ENCODE data around the gene EGF. TPM values are rescaled to one million over a fixed set of nuclear protein-coding genes. Genes with fewer than 3 reads are reported as not detected.
"Not testable (repeated sequence)": the region's sequence is repeated elsewhere in the genome, so short reads cannot be mapped to it uniquely, and the experiment has no call there.

The EGF gene
- total RNA-seq, 2 experiments from 2014 or later: not detected

DNA sequence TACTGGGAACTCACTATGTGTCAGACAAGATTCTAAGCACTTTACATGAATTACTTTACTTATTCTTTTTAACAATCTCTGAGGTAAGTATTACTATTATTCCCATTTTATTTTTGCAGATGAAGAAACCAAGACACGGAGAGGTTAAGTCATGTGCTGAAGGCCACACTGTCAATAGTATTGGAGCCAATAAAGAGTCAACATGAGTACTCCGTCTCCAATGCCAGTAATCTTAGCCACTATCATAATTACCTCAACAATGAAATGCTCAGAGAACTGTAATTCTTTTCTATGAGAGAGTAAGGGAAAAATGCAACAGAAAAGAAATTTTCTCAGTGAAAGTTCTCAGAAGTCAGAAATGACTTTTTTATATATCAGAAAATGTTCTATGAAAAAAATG lies 12.7 kb downstream of the EGF start:
- Mint-ChIP-seq H3K27me3 (ENCODE audit: low read depth) (peaks cover 3% of the 10 kb centered on the region), H3K27ac (no peak overlapping the region), H3K36me3 (ENCODE audit: low read depth) (no peaks in the 10 kb centered on the region), H3K9me3 (ENCODE audit: insufficient read depth) (no peaks in the 10 kb centered on the region), H3K4me3 (no peak overlapping the region), H3K4me1 (ENCODE audit: low read depth) (no peaks in the 10 kb centered on the region)
- DNase-seq: no peak
- CTCF ChIA-PET: no interaction called here
- ATAC-seq: no peak
- POLR2A ChIA-PET: no interaction called here

DNA sequence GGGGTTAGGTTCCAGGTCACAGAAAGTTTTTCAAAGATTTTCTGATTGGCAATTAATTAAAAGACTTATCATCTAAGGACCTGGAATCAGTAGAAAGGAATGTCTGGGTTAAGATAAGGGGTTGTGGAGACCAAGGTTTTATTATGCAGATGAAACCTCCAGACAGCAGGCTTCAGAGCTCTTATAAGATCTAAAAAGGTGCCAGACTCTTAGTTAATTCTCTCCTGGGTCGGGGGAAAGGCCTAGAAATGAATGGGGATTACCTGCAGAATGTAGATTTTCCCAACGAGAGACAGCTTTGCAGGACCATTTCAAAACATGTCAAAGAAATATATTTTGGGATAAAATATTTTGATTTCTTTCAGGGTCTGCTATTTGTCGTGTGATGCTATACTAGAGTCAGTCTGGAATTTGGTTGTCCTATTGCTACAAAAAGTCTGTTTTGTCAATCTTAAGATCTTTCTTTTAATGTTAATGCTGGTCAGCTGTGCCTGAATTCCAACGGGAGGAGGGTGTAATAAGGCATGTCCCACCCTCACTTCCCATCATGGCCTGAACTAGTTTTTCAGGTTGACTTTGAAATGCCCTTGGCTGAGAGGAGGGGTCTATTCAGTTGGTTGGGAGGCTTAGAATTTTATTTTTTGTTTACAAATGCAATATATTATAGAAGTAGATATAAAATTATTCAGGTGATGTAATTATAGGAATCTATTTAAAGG lies 15.8 kb downstream of the EGF start:
- Mint-ChIP-seq H3K27ac (no peak overlapping the region), H3K36me3 (ENCODE audit: low read depth) (no peaks in the 10 kb centered on the region), H3K4me3 (no peak overlapping the region), H3K4me1 (ENCODE audit: low read depth) (no peaks in the 10 kb centered on the region), H3K27me3 (ENCODE audit: low read depth) (no peaks in the 10 kb centered on the region), H3K9me3 (ENCODE audit: insufficient read depth) (no peaks in the 10 kb centered on the region)
- ATAC-seq (no peak), DNase-seq (no peak)
- ChIA-PET CTCF (no interaction called here), POLR2A (no interaction called here)

DNA sequence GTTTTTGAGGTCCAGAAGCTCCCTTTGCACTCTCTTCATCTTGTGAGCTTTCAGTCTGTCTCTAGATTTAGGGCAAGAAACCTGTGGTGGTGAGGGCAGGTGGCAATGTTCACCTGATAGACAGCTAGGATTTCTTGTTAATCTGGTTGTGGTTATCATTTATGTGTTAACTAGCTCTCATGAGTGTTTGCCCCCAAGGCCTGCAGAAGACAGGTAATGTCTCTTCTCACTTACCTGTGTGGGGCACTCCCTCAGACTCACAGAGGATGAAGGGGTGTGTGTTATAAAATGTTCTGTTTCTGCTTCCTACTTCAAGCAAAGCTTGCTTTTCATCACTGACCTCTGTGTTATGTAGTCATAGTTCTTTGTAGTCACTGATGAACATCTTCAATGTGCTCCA lies 17.8 kb downstream of the EGF start:
- H3K36me3 Mint-ChIP-seq (ENCODE audit: low read depth): no peaks in the 10 kb centered on the region
- H3K4me1 Mint-ChIP-seq (ENCODE audit: low read depth): no peaks in the 10 kb centered on the region
- no peak for ATAC-seq
- ChIA-PET CTCF (no interaction called here), POLR2A (no interaction called here)
- no peaks in the 10 kb centered on the region for H3K9me3 Mint-ChIP-seq (ENCODE audit: insufficient read depth)
- H3K27me3 Mint-ChIP-seq (ENCODE audit: low read depth): no peaks in the 10 kb centered on the region
- no peak overlapping the region for H3K4me3 Mint-ChIP-seq
- no peak overlapping the region for H3K27ac Mint-ChIP-seq
- DNase-seq: no peak

DNA sequence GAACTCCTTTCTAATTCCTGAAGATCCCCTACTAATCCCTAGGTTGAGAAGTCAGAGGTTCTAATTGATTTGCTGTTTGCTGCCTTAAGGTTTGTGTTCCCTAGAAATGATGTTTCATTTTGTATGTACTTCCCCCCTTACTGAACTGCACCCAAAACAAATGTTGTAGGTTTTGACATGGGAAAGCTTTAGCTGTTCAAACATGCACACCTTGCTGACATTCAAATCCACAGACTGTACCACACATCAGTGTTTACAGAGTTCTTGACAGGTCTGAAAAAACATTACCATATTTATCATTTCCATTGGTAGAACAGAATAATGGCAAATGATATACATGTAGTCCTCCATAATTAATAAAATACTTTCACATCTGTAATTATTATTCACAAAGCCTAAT lies 18.2 kb downstream of the EGF start:
- Mint-ChIP-seq H3K27me3 (ENCODE audit: low read depth) (no peaks in the 10 kb centered on the region), H3K4me1 (ENCODE audit: low read depth) (no peaks in the 10 kb centered on the region), H3K27ac (no peak overlapping the region), H3K9me3 (ENCODE audit: insufficient read depth) (no peaks in the 10 kb centered on the region), H3K36me3 (ENCODE audit: low read depth) (no peaks in the 10 kb centered on the region), H3K4me3 (no peak overlapping the region)
- ChIA-PET POLR2A (no interaction called here), CTCF (no interaction called here)
- ATAC-seq (no peak), DNase-seq (no peak)

DNA sequence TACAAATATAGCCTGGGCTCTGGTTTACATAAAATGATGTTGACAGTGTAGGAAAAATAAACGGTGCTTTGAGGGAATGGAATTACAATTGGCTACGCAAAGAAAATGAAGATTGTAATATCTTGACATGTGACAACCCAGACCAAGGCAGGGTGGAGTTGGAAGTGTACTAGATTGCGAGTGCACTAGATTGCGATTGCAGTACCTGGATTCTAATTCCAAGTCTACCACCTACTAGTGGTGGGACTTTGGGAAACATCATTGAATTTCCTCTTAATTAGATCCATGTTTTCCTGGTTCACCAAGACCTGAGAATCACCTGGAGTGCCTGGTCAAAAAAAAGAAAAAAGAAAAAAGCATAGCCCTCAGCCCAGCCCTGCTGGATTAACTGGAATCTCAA lies 18.6 kb downstream of the EGF start:
- ATAC-seq: no peak
- DNase-seq: no peak
- Mint-ChIP-seq H3K27ac (no peak overlapping the region), H3K27me3 (ENCODE audit: low read depth) (no peaks in the 10 kb centered on the region), H3K36me3 (ENCODE audit: low read depth) (no peaks in the 10 kb centered on the region), H3K4me1 (ENCODE audit: low read depth) (no peaks in the 10 kb centered on the region), H3K4me3 (no peak overlapping the region), H3K9me3 (ENCODE audit: insufficient read depth) (no peaks in the 10 kb centered on the region)
- CTCF ChIA-PET: no interaction called here
- POLR2A ChIA-PET: no interaction called here

DNA sequence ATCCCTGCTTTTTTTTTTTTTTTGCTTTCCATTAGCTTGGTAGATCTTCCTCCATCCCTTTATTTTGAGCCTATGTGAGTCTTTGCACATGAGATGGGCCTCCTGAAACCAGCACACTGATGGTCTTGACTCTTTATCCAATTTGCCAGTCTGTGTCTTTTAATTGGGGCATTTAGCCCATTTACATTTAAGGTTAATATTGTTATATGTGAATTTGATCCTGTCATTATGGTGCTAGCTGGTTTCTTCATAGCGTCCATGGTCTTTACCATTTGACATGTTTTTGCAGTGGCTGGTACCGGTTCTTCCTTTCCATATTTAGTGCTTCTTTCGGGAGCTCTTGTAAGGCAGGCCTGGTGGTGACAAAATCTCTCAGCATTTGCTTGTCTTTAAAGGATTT lies 24.7 kb downstream of the EGF start:
- DNase-seq; H3K9me3 Mint-ChIP-seq (ENCODE audit: insufficient read depth); H3K4me1 Mint-ChIP-seq (ENCODE audit: low read depth); H3K36me3 Mint-ChIP-seq (ENCODE audit: low read depth); H3K27ac Mint-ChIP-seq; POLR2A ChIA-PET; ATAC-seq; H3K4me3 Mint-ChIP-seq; CTCF ChIA-PET: not testable (repeated sequence)
- H3K27me3 Mint-ChIP-seq (ENCODE audit: low read depth): peaks cover 11% of the 10 kb centered on the region

DNA sequence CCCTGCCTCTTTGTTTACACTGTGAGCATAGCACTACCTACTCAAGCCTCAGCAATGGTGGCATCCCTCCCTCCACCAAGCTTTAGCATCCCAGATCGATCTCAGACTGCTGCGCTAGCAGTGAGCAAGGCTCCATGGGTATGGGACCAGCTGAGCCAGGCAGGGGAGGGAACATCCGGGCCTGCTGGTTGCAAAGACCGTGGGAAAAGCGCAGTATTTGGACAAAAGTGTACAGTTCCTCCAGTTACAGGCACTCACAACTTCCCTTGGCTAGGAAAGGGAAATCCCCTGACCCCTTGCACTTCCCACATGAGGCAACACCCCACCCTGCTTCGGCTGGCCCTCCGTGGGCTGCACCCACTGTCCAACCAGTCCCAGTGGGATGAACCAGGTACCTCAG lies 26.5 kb downstream of the EGF start:
- Mint-ChIP-seq H3K36me3 (ENCODE audit: low read depth) (no peaks in the 10 kb centered on the region), H3K4me3 (no peak overlapping the region), H3K9me3 (ENCODE audit: insufficient read depth) (no peaks in the 10 kb centered on the region), H3K27me3 (ENCODE audit: low read depth) (peaks cover 14% of the 10 kb centered on the region), H3K4me1 (ENCODE audit: low read depth) (no peaks in the 10 kb centered on the region), H3K27ac (no peak overlapping the region)
- DNase-seq (no peak), ATAC-seq (no peak)
- POLR2A ChIA-PET: no interaction called here
- CTCF ChIA-PET: no interaction called here

DNA sequence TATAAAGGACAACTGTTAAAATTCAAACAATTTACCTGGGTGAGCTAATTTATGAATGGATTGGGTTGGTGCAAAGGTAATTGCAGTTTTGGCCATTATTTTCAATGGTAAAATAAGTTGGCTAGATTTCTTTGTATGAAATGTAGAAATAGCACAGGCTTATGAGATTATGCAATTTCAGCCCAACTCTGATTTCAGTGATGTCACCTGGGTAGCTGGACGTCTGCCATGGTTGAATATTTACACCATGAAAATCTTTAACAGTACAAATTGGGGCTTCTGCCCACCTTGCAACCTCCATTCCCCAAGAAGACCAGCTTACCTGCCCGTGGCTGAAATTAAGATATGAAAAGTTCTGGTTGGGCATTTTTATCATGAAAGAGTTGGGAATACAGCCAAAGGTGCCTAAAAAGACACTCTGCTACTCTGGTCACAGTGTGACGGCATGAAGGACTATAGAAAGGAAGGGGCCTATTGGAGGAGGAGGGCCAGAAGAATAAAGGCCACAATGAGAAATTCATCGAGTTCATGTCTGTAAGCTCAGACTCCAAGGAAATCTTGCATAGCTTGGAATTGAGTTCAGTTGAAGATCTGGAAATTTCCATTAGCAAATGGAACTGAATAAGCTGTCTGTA lies 29.7 kb downstream of the EGF start:
- POLR2A ChIA-PET: no interaction called here
- H3K27me3 Mint-ChIP-seq (ENCODE audit: low read depth): peaks cover 12% of the 10 kb centered on the region
- DNase-seq: no peak
- H3K36me3 Mint-ChIP-seq (ENCODE audit: low read depth): no peaks in the 10 kb centered on the region
- no peaks in the 10 kb centered on the region for H3K4me1 Mint-ChIP-seq (ENCODE audit: low read depth)
- CTCF ChIA-PET: no interaction called here
- H3K4me3 Mint-ChIP-seq: no peak overlapping the region
- H3K9me3 Mint-ChIP-seq (ENCODE audit: insufficient read depth): no peaks in the 10 kb centered on the region
- no peak overlapping the region for H3K27ac Mint-ChIP-seq
- ATAC-seq: no peak

DNA sequence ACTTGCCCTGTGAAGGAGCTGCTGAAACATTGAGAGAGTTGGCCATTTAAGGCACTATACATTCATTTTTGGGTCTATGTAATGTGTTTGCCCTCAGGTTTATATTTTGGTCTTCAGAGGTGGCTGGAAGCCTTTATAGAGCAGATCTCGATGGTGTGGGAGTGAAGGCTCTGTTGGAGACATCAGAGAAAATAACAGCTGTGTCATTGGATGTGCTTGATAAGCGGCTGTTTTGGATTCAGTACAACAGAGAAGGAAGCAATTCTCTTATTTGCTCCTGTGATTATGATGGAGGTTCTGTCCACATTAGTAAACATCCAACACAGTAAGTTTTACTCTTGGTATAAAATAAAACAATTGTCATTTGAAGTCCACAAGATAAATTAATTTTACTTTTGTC lies 31.1 kb downstream of the EGF start:
- H3K36me3 Mint-ChIP-seq (ENCODE audit: low read depth): no peaks in the 10 kb centered on the region
- H3K4me1 Mint-ChIP-seq (ENCODE audit: low read depth): no peaks in the 10 kb centered on the region
- ATAC-seq (no peak), DNase-seq (no peak)
- peaks cover 9% of the 10 kb centered on the region for H3K27me3 Mint-ChIP-seq (ENCODE audit: low read depth)
- H3K27ac Mint-ChIP-seq: no peak overlapping the region
- ChIA-PET POLR2A (no interaction called here), CTCF (no interaction called here)
- no peaks in the 10 kb centered on the region for H3K9me3 Mint-ChIP-seq (ENCODE audit: insufficient read depth)
- H3K4me3 Mint-ChIP-seq: no peak overlapping the region

DNA sequence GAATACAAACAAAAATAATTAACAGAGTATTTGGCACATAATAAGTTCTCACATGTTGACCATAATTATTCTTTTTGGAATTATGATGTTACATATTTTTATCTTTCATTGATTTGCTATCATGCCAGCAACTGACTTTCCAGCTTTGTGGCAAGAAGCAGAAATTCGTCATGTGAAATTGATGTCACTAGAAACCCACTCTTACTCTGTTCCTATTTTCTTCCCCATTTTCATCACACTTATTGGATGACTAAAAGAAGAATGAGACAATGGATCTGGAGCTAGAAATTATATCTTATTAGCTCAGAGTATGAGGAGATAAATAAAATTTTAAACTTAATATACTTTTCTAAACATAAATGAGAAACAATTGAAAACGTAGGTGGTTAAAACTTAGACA lies 31.9 kb downstream of the EGF start:
- POLR2A ChIA-PET: no interaction called here
- CTCF ChIA-PET: no interaction called here
- H3K4me1 Mint-ChIP-seq (ENCODE audit: low read depth): no peaks in the 10 kb centered on the region
- no peaks in the 10 kb centered on the region for H3K36me3 Mint-ChIP-seq (ENCODE audit: low read depth)
- peaks cover 9% of the 10 kb centered on the region for H3K27me3 Mint-ChIP-seq (ENCODE audit: low read depth)
- ATAC-seq (no peak), DNase-seq (no peak)
- no peak overlapping the region for H3K4me3 Mint-ChIP-seq
- no peaks in the 10 kb centered on the region for H3K9me3 Mint-ChIP-seq (ENCODE audit: insufficient read depth)
- no peak overlapping the region for H3K27ac Mint-ChIP-seq

DNA sequence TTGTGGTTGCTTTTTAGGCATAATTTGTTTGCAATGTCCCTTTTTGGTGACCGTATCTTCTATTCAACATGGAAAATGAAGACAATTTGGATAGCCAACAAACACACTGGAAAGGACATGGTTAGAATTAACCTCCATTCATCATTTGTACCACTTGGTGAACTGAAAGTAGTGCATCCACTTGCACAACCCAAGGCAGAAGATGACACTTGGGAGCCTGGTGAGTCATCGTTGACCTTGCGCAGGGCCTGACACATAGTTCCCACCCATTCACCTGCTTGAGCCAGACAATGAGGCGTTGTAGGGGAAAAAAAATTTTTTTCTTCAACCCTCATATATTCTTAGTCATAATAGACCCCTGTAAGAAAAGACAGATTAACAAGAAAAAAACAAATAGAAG lies 32.4 kb downstream of the EGF start:
- no peak overlapping the region for H3K27ac Mint-ChIP-seq
- no peaks in the 10 kb centered on the region for H3K36me3 Mint-ChIP-seq (ENCODE audit: low read depth)
- no peaks in the 10 kb centered on the region for H3K9me3 Mint-ChIP-seq (ENCODE audit: insufficient read depth)
- H3K4me3 Mint-ChIP-seq: no peak overlapping the region
- ChIA-PET CTCF (no interaction called here), POLR2A (no interaction called here)
- no peaks in the 10 kb centered on the region for H3K4me1 Mint-ChIP-seq (ENCODE audit: low read depth)
- peaks cover 7% of the 10 kb centered on the region for H3K27me3 Mint-ChIP-seq (ENCODE audit: low read depth)
- no peak for ATAC-seq
- no peak for DNase-seq

DNA sequence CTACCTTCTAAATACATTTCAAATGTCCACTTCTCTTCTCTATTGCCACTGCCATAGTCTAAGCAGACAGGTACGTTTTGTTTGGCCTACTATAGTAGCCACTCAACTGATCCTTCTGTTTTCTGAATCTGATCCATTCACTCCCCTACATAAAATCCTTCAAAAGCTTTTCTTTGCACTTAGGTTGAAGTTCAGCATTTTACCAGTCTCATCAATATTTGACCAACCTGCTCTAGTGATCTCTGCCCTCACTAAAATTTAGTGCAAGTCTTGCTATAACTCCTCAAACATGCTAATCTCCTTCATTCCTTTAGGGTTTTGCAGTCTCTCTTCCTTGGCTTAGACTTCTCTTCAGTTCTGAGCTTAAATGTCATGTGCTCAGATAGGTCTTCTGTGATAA lies 33.4 kb downstream of the EGF start:
- ChIA-PET CTCF (no interaction called here), POLR2A (no interaction called here)
- no peaks in the 10 kb centered on the region for H3K36me3 Mint-ChIP-seq (ENCODE audit: low read depth)
- ATAC-seq (no peak), DNase-seq (no peak)
- H3K27me3 Mint-ChIP-seq (ENCODE audit: low read depth): peaks cover 5% of the 10 kb centered on the region
- H3K9me3 Mint-ChIP-seq (ENCODE audit: insufficient read depth): no peaks in the 10 kb centered on the region
- no peak overlapping the region for H3K27ac Mint-ChIP-seq
- H3K4me3 Mint-ChIP-seq: no peak overlapping the region
- H3K4me1 Mint-ChIP-seq (ENCODE audit: low read depth): no peaks in the 10 kb centered on the region

DNA sequence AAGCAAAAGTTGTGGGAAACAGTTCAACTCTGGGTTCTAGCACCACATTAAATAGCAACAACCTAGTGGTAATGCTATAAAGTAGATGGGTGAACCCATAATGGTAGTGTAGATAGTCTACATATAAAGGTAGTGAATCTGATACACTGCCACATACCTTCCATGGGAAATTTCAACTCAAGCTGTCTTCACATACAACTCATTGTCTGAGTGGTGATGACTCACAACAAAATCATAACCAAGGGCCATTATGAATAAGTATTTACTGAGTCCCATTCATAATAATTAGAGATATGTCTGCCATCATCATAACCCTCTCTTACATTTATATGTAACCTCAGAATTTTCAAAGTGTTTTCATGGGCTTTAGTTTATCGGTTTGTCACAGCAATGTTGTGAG lies 34.8 kb downstream of the EGF start:
- DNase-seq: no peak
- H3K36me3 Mint-ChIP-seq (ENCODE audit: low read depth): no peaks in the 10 kb centered on the region
- no peak overlapping the region for H3K4me3 Mint-ChIP-seq
- no peaks in the 10 kb centered on the region for H3K4me1 Mint-ChIP-seq (ENCODE audit: low read depth)
- ATAC-seq: no peak
- POLR2A ChIA-PET: no interaction called here
- no peak overlapping the region for H3K27ac Mint-ChIP-seq
- peaks cover 4% of the 10 kb centered on the region for H3K27me3 Mint-ChIP-seq (ENCODE audit: low read depth)
- CTCF ChIA-PET: no interaction called here
- H3K9me3 Mint-ChIP-seq (ENCODE audit: insufficient read depth): no peaks in the 10 kb centered on the region
